KBM-7 (cell line): ENCODE measurements around the gene NT5DC1.

ENCODE experiments used
- DNase-seq: peaks from one replicate; pipeline ENCODE4 v3.0.0-alpha.2; 2015
- in situ Hi-C: fragments of 300-500 bp; cut with MboI; formaldehyde crosslinking; loops from 2 replicates; pipeline ENCODE4 v1.14.3; 2020; ENCODE audit warnings: low sequenced_read_pairs, low pct_unique_long_range_greater_than_20kb, mixed read lengths

The NT5DC1 gene

GRCh38 chr6:116100419-116101301, at the start of gene NT5DC1:
NT5DC1 (plus strand) TSS chr6:116100853; CDS start chr6:116100931, 78 bp downstream.
- peak; percentile 87 for DNase-seq
- in situ Hi-C loops, result no loop called here

GRCh38 chr6:116051244-116051643, 49.4 kb upstream of the NT5DC1 start:
- no peak for DNase-seq
- in situ Hi-C loops, result no loop called here

- in situ Hi-C loops, result no loop called here
- no peak for DNase-seq
Measured at GRCh38 chr6:116055513-116055912, 45.1 kb upstream of the NT5DC1 start.

GRCh38 chr6:116057766-116058165, 42.9 kb upstream of the NT5DC1 start:
- DNase-seq, result no peak
- in situ Hi-C loops, result no loop called here

- in situ Hi-C loops, result no loop called here
- peak; percentile 53 for DNase-seq
Measured at GRCh38 chr6:116059713-116060571, 40.7 kb upstream of the NT5DC1 start.

GRCh38 chr6:116060572-116061283, 39.9 kb upstream of the NT5DC1 start, which contains the start of gene FRK:
FRK (minus strand) TSS chr6:116060891; CDS start chr6:116060311, 580 bp downstream.
- in situ Hi-C loops, result no loop called here
- DNase-seq, result no peak

- in situ Hi-C loops, result no loop called here
- no peak for DNase-seq
Measured at GRCh38 chr6:116062496-116062895, 38.2 kb upstream of the NT5DC1 start.

- no peak for DNase-seq
- in situ Hi-C loops, result no loop called here
Measured at GRCh38 chr6:116064666-116065065, 36.0 kb upstream of the NT5DC1 start.

- in situ Hi-C loops, result no loop called here
- no peak for DNase-seq
Measured at GRCh38 chr6:116066789-116067188, 33.9 kb upstream of the NT5DC1 start.

GRCh38 chr6:116070101-116070500, 30.6 kb upstream of the NT5DC1 start:
- in situ Hi-C loops, result no loop called here

GRCh38 chr6:116070616-116071389, 29.9 kb upstream of the NT5DC1 start:
- DNase-seq, result no peak
- in situ Hi-C loops, result no loop called here

More at GRCh38 chr6:116070101-116070500, 30.6 kb upstream of the NT5DC1 start:
- DNase-seq, result no peak

GRCh38 chr6:116072368-116072767, 28.3 kb upstream of the NT5DC1 start:
- DNase-seq, result no peak
- in situ Hi-C loops, result no loop called here

- DNase-seq, result no peak
- in situ Hi-C loops, result no loop called here
Measured at GRCh38 chr6:116073765-116074440, 26.8 kb upstream of the NT5DC1 start.

- no peak for DNase-seq
- in situ Hi-C loops, result no loop called here
Measured at GRCh38 chr6:116074732-116075390, 25.8 kb upstream of the NT5DC1 start.

- DNase-seq, result no peak
- in situ Hi-C loops, result no loop called here
Measured at GRCh38 chr6:116078522-116078921, 22.1 kb upstream of the NT5DC1 start.

GRCh38 chr6:116078945-116079344, 21.7 kb upstream of the NT5DC1 start:
- DNase-seq, result no peak
- in situ Hi-C loops, result no loop called here

- in situ Hi-C loops, result no loop called here
- no peak for DNase-seq
Measured at GRCh38 chr6:116083052-116083451, 17.6 kb upstream of the NT5DC1 start.

GRCh38 chr6:116084284-116084683, 16.4 kb upstream of the NT5DC1 start:
- in situ Hi-C loops, result no loop called here
- no peak for DNase-seq
